Nucleus accumbens (tissue), 56 donors: ENCODE data around the gene NUMB.

ENCODE experiments used
- DNase-seq, 56 donors: peaks; one replicate each; lab custom pipeline; 2025; lab: John Stamatoyannopoulos, UW

Gene NUMB

GRCh38 chr14:73305499-73305898 lies 152.8 kb downstream of the NUMB start:
- no peak for DNase-seq

DNA sequence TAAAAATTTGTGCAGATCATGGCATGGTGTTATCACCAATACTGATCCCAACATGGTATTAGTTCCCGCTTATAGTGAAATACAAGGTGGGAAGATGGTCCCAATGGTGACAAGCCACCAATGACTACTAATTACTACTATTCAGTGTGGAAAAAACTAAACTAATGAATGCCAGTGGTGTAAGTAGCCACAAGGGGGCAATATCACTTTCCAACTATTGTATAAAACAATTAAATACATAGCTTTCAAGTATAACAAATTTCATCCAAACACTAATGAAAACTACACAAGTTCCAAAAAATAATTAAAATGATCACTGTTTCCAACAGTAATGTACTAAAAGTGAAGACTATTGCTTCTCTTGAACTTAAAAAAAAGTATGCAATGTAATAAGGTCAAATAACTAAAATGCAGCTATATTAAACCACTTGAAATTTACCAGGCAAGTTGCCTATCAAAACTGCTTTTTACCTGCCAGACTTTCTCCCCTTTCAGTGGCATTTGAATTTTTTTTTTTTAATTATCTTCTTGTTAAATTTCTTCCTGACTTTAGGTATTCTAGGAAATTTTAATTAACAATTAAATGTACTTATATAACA lies 163.0 kb downstream of the NUMB start:
- DNase-seq = peak in 1 of 56 donors; percentile 20

DNA sequence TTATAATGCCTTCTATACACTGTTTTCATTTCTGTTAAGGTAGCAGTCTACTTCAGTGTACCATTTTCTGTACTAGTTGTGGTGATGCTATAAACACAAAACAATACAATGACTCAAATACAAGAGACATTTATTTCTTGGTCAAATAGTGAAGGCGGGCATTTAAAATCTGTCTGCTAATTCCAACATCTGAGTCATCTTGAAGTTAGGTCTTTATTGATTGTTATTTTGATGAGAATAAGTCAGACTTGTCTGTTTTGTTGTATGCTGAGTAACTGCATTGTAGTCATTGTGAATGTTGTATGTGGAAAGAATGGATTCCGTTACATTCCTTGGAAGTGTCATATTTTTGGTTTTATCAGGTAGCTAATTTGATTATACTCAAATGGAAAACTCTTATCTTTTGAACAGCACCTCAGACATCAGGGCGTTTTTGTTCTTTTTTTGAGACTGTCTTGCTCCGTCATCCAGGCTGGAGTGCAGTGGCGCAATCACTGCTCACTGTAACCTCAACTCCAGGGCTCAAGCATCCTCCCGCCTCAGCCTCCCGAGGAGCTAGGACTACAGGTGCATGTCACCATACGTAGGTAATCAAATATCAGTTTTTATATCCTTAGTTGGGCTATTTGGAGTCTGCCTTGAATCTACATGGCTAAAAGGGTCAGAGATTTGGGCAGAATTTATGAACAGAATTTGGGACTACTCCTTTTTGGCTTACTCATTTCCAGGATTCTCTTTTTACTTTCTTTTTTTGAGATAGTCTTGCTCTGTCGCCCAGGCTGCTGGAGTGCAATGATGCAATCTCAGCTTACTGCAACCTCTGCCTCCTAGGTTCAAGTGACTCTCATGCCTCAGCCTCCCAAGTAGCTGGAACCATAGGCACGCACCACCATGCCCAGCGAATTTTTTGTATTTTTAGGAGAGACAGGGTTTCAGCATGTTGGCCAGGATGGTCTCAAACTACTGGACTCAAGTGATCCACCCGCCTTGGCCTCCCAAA lies 164.3 kb downstream of the NUMB start:
- DNase-seq = no peak

GRCh38 chr14:73290279-73290678 lies 168.1 kb downstream of the NUMB start:
- DNase-seq = no peak

- DNase-seq = no peak
Measured at GRCh38 chr14:73289729-73290128, 168.6 kb downstream of the NUMB start.

DNA sequence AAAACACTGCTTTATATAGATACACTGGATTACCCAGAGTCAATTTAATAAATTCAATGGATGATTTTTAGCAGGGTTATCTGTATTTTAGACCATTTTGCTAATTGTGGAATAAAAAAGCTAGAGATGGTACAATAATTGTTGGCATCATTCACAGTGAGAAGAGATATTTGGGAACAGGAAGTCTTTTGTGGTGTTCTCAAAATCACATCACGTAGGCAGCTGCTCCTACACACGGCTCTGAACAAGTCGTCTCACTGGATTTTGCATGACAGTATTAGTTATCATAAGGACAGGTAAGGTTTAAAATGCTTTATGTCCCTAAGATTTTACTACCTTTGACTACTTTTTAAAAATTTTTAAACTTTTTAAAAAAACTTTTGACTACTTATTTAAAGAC lies 169.0 kb downstream of the NUMB start:
- peak in 6 of 56 donors; percentile 7 to 46 (median 20) for DNase-seq

DNA sequence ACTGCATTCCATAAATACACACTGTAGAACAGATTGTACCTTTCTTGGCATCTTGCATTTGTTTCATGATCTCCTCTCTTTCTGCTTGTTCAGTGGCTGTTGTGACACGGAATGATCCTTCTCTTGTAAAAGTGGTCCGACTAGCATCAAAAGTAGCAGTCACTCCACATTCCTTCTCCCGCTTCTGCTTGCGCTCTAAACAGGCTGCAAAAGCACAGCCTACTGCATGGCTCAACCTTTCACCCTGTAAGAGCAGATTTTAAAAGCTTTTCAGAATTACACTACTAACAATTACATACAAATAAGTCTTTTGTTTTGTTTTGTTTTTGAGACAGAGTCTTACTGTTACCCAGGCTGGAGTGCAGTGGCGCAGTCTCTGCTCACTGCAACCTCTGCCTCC lies 171.3 kb downstream of the NUMB start:
- DNase-seq = no peak

- DNase-seq = no peak
Measured at GRCh38 chr14:73286598-73286997, 171.7 kb downstream of the NUMB start.

DNA sequence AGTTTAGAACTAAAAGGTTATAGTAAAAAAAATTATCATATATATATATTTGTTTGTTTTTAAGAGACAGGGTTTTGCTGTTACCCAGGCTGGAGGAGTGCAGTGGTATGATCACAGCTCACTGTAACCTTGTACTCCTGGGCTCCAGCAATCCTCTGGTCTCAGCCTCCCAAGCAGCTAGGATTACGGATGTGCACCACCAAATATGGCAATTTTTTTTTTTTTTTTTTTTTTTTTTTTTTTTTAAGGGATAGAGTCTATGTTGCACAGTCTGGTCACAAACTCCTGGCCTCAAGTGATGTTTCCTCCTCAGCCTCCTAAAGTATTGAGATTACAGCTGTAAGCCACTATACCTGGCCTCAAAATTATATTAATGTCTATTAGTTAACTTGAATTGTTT lies 172.4 kb downstream of the NUMB start:
- no peak for DNase-seq

DNA sequence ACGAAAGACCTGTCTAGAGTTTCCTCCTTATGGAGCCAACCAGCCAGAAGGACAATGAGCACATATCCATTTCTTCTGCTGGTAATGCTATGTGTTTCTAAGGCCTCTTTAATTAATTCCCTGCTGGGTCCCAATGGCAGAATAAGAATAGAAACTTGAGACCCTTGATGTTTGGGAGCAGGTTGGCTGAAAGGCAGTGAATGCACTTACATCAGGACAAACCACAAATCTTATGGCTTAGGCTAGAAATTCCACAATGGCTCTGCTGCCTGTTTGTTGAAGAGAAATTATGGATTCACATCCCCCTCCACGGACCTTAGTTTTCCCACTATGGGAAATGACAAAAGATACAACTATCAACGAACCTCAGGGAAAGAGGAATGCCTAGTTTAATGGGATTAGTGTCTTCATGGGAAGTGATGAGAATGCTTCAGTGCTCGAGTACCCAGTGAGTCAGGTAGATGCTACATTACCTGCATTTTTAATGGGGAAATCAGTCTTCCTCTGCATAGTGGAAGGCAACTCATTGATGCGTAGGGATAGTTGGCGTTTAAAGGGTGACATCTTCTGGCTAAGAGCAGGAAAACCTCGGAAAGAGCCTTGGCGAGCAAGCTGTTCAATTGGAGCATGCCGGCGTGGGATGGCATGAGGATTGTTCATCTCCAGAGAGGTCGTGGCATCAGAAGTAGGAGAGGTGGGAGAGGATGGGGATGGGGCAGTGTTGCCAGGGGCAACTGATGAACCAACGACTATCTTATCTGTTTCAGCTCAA lies 174.6 kb downstream of the NUMB start:
- DNase-seq = peak in 32 of 56 donors; percentile 6 to 66 (median 32)

DNA sequence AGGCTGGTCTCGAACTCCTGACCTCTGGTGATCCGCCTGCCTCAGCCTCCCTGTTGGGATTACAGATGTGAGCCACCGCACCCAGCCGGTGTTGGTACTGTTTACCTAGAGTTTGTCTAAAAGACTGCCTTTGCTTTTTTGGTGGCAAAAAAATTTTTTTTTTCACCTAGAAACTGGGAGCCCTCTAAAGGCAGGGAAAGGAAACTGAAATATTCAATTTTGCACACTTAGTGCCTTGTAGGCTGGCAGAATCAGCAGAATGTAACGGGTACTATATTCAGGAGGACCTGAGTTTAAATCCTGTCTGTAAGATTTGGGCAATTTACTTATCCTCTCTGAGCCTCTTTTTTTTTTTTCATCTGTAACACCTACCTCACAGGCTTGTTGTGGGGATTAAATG lies 177.4 kb downstream of the NUMB start:
- no peak for DNase-seq

DNA sequence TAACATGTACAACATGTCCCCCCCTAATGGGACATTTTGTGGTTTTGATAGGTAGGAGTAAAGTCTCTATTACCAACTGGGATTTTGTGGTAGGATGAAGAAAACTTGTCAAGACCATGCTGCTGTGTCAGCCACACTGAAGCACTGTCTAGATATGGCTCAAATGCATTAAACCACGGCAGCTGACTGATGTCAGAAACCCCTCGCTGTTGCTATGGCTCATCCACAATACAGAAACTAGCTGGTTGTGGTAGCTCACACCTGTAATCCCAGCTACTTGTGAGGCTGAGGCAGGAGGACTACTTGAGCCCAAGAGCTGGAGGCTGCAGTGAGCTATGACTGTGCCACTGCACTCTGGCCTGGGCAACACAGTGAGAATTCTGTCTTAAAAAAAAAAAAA lies 181.0 kb downstream of the NUMB start:
- no peak for DNase-seq

GRCh38 chr14:73276836-73277235 lies 181.5 kb downstream of the NUMB start:
- no peak for DNase-seq

GRCh38 chr14:73273799-73274198 lies 184.5 kb downstream of the NUMB start:
- DNase-seq = no peak

- DNase-seq = no peak
Measured at GRCh38 chr14:73272393-73272792, 186.0 kb downstream of the NUMB start.

DNA sequence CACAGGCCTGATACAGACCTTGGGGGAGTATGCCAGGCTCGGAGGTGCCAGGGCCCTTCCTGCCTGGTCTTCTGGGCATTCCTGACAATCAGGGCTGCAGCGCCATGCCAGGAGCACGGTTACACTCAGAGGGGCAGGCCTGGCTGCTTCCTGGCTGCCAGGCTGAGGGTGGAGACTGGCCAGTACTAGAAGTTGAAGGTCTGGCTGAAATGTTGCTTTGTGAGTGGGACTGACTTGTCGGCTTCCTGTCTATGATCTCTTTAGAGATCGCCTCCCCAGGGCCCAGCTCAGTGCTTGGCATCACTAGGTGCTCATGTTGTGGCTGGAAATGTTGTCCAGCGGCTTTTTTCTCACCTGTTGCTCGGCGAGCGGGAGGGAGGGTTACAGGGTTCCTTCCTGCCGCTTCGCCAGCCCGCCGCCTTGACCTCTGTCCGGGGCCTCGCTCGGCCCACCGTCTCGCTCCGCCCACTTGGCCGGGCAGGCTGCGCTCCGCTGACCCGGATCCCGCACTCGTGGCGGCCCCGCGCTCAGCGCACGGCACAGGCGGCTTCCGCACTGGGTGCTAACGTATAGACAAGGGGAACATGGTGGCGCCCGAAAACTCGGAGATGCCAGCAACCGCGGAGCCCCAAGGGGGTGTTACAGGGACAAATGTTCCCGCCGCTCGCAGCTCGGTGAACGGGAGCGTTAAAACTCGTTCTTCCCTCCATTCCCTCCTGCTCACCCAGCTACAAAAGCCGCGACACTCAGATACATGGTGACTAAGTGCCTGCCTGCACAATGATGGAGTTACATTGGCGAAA lies 188.4 kb downstream of the NUMB start:
- DNase-seq = peak in 9 of 56 donors; percentile 6 to 49 (median 30)

- no peak for DNase-seq
Measured at GRCh38 chr14:73267474-73267873, 190.9 kb downstream of the NUMB start.

DNA sequence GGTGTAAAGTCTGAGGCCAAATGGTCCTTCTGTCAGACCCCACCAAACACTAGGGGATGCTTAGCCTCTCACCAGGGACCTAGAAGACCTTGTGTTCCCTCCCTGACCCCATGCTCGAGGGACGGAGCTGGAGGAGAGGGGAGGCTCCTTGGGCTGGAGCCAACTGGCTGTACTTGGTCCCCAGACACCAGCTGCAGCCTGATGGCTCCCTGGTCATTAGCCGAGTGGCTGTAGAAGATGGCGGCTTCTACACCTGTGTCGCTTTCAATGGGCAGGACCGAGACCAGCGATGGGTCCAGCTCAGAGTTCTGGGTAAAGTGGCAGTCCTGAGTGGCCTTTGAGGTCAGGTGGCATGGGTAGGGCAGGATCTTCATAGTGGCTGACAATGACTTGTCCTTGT lies 192.0 kb downstream of the NUMB start:
- no peak for DNase-seq

GRCh38 chr14:73265721-73266046 lies 192.7 kb downstream of the NUMB start:
- DNase-seq = no peak
